Amniotic epithelial cell (primary cell): ENCODE measurements around the gene CAND1.

Experiments used
- DNase-seq: peaks from one replicate; pipeline ENCODE4 v3.0.0-alpha.2; 2010; ENCODE audit warnings: low read depth

CAND1 gene

DNA sequence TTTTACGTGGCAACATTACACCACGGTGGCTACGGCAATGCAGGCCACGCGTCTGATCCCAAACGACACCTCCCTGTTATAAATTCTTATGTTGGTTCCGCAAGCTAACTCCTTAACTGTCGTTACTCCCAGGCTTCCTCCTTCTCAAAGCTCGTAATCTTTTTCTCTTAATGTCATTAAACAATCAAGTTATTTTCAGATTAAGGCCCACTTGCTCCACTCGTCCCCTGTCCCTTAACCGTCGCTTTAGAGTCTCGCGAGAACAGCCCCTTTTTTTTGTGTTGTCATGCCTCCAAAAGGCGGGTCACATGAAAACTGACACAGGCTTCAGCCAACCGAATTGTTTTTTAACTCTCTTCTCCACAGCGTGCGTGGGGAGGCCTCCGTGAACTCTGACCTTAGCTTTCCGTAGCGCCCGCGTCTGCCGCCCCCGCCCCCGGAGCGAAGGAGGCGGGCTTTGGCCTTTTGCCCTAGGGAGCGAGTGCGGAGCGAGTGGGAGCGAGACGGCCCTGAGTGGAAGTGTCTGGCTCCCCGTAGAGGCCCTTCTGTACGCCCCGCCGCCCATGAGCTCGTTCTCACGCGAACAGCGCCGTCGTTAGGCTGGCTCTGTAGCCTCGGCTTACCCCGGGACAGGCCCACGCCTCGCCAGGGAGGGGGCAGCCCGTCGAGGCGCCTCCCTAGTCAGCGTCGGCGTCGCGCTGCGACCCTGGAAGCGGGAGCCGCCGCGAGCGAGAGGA is at the start of gene CAND1:
Gene CAND1 (plus strand): TSS at position 463 of the 737 bp plus-strand sequence. CDS start 360 bp downstream, outside the sequence.
- DNase-seq: peak; percentile 99

DNA sequence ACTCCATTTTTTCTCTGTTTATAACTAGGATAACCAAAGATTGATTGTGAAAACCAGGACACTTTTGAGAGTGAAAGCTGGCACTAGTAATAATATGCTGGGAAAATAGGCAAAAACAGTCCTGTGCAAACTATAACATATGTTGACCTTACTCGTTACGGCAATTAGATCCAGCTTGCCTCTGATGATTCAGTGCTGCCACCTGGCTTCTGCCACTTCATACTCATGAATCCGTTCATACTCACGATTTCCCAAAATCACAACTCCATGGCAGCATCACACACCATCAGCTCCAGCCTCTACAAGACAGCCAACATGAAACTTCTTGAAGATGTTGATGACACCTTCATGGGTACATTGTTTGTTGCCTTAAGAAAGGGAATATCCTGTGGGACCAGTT is 49.1 kb upstream of the CAND1 start:
- peak; percentile 27 for DNase-seq

DNA sequence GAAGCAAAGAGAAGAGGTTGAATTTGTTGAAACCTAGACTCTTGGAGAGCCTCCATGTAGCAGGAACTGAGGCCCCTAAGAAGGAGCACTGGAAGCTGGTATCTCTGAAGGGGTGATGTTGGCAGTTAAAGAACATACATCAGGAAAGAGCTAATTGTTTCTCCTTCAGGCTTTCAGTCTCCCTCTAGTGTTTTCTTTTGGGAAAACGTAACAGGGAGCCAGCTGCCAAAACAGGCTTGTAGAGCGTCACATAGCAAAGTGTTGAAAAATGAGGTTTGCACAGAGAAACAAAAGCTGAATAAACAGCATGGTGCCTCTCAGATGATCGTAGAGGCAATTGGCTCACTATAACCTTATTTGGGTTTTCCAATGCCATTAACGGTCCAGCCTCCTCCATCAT is 46.9 kb upstream of the CAND1 start:
- peak; percentile 24 for DNase-seq

DNA sequence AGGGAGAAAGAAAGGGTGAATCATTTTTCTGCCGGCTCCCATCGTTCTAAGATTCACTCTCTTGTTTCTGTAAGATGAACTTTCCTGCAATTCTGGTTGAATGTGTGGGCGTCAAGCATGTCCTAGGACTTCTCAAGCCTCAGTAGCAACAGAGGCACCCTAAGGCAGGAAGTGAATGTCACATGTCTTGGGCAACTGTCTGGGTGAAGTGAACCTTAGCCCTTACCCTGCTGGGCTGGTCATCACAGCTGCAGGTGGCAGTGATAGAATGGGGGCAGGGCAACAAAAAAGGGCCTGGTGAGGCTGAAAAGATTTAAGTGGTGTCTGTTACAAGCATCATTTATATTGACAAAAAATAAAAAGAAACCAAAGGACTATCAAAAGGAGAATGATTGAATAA is 45.9 kb upstream of the CAND1 start:
- no peak for DNase-seq

DNA sequence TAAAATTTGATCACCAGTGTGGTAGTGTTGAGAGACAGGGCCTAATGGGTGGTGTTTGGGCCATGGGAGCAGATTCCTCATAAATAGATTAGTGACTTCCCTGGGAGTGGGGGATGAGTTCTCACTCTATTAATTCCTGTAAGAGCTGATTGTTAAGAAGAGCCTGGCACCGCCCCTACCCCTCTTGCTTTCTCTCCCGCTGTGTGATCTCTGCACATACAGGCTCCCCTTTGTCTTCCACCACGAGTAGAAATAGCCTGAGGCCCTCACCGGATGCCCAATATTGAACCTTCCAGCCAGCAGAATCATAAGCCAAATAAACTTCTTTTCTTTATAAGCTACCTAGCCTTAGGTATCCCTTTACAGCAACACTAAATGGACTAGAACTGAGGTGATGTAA is 31.9 kb upstream of the CAND1 start:
- no peak for DNase-seq

DNA sequence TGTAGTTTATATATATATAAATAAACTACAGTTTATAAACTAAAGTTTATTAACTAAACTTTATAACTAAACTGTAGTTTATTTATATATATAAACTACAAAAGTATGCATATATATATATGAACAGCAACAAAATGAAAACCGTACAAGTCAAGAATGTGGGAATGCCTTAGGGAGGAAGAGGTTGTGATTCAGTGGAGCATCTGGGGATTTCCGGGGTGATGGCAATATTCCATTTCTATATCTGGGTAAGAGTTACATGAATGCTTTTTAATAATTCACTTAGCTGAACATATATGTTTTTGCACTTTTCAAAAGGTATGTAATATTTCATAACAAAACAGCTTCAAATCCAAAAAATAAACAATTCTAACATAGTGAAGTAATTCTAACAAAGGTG is 30.1 kb upstream of the CAND1 start:
- DNase-seq: no peak

DNA sequence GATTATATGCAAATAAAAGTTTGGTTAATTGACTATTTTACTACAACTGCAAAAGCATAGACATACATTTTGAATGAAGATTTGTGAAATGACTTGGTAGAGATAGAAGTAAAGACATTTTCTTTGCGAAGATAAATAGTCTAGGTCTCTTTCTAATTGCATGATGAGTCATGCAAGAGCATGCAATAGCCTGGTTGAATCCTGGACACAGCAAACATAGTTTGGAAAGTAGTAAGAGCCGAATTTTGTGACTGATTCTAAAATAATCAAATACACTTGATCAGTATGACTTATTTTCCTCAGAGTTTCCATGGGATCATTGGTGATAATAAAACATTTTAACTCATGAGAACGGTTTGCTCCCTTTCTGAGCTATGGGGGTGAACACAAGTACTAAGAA is 27.7 kb upstream of the CAND1 start:
- DNase-seq: peak; percentile 20

DNA sequence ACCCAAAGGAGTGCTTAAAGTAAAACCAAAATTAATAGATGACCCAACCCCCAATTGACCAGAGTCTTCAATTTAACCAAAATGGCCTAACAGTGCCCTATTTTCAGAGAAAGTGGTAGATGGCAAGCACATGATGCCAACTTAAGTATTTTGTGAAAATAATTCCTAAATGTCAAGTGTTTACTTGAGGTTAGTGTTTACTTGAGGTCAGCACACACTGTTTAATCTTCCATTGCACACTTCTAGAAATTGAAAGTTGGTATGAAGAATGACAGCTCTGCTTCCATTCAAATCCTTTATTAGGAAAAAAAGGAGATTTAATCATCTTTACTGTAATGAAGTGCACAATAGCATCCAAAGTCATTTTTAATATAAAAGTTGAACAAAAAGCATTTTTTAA is 25.9 kb upstream of the CAND1 start:
- DNase-seq: no peak

DNA sequence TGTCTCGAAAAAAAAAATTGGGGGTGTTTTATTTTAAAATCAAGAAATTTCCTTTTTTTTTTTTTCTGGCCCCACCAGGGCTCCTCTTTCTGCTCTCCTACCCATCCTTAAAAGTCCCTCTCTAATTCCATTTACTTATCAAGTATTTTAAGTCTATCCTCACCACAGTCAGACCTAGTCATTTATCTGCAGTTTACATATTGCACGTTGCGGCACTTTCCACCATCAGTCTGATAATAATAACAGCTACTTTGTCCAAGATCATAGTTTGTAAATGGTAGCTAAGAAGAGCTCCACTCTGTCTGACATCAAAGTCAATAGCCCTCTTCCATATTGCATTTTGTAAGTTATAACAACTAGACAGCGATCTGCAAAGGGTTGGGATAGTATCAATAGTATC is 23.6 kb upstream of the CAND1 start:
- DNase-seq: no peak

DNA sequence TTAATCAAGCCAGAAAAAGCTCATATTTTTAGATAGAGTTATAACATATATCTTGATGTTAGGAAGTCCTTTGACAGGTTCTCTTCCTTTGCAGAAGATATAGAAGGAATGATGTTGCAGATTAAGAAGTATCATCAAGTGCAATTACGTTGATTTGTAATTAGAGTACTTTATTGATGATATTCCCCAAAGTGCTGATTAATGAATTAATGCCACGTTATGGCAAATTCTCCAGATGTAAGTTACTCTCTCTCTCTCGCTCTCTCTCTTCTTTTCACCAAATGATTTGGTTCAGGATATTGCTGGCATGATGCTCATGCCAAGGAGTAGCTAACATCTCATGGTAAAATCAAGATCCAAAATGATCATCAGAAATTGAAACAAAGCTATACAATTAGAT is 18.1 kb upstream of the CAND1 start:
- DNase-seq: no peak

DNA sequence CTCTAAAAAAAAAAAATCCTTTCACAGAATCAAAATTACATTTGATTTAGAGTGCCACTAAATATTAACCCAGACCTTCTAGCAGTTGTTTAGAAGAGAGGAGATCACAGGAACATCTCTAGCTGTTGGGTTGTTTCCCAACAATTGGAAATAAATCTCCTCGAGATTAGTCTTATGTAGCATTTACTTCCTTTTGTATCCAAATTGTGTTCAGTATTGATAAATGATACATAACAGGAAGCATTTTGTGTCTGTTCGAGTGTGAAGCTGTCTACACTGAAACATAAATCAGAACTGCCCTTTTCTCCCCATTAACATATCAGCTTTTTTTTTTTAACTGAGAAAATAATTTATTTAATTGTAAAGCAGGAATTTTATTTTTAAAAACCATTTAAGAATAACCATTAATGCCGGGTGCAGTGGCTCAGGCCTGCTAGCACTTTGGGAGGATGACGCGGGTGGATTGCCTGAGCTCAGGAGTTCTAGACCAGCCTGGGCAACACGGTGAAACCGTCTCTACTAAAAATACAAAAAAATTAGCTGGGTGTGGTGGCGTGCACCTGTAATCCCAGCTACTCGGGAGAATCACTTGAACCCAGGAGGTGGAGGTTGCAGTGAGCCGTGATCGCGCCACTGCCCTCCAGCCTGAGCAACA is 14.7 kb upstream of the CAND1 start:
- DNase-seq: no peak

DNA sequence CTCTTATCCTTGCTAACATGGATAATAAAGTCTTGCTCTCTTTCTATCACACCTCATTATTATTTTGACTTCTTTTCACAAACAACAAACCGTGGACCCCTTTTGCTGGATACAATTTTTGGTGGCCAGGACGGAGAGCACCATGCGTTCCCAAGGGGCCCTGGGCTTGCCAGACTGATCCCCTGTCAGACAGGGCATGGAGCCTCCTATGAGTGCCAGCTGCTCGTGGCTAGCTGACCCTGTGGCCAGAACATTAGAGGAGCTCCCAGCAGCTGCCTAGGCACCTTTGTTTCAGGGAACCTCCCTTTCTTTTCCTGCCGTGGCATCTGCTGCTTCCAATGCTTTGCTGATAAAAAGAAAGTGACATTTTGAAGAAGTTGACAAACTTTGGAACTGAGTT is 12.5 kb upstream of the CAND1 start:
- no peak for DNase-seq

DNA sequence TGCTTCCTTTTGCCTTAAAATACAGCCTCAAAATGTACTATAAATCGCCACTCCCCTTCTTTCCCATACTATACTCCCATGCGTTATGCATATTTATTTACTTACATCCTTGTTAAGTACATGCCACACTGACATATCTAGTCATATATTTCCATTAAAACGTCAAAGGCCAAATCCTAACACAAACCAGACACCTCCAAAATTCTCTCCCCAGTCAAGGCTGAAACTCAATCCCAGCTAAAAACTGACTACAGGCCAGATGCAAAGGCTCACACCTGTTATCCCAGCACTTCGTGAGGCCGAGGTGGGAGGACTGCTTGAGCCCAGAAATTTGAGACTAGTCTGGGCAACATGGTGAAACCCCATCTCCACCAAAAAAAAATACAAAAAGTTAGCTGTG is 5.7 kb upstream of the CAND1 start:
- DNase-seq: no peak

DNA sequence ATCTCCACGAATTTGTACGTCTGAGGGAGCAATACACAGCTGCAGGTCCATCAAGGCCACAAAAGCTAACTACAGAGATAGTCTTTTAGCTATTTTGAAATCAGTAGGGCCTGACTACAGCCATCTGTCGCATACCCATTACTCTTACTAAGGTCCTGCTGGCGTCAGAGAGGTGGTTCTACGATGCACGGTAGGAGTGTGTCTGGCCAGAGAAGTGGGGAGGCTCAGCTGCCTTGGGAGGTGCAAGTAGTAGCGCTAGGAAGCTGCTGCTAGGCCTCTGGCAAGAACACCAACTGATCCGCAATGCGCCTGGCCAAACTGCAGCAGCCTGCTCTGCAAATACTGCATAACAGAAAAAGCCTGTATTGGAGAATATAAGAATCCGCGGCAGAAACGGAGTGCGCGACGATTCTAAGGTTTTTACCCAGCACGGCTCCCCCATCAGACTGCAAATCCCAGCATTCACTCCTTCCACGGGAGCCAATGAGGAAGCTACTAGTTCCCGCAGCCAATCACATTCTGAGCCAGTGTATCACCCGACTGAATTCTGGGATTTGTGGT is 743 bp upstream of the CAND1 start:
- peak; percentile 99 for DNase-seq

DNA sequence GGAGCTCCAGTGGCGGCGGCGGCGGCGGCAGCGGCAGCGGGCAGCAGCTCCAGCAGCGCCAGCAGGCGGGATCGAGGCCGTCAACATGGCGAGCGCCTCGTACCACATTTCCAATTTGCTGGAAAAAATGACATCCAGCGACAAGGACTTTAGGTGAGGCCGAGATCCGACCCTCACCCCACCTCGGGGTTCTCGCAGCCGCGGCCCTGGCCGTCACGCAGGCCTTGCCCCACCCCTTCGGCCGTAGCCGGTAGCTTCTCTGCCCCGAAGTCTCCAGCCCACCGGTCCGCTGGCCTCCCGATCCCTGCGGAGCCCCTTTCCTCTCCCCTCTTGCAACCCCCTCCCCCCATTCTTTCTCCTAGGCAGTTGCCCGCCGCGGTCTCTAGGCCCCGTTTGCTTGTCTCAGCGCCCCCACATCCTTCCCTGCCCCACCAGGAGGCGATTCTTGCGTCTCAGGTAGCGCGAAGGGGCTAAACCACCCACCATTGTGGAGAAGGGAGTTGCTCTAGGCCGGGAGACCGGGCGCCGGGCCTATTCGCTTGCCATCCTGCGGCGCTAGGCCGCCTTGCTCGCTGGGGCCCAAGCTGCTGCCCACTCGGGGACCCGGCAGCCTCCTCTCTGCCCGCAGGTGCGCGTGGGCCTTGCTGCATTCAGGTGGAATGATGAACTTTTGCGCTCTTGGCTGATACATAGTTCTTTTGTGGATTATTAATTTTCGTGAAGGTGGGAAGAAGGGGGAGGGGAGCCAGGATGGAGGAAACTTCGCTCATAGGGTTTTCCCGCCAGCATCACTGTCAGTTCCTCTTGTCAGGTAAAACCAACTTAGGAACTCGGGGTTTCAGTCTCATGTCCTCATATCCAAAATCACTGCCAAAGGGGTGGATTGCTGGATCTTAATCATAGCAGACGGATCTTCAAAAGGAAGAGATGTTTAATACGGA is 745 bp downstream of the CAND1 start:
- DNase-seq: peak; percentile 22

DNA sequence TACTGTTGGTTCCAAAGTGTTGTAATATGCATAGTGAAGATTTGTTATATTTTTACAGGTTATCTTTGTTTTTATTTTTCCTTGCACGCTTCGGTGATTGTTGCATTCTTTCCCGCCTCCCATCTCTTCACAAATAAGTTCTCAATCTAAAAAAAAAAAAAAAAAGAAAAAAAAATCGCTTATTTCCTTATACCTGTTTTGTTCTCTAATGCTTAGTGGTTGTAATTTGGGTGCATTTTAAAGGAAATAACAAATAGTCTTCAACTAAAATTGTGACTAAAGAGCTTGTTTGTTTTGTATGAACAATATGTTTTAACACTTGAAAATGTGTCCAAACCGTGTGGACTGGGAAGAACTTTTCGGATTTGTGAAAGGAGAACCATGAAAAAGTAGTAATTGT is 1.5 kb downstream of the CAND1 start:
- DNase-seq: no peak

DNA sequence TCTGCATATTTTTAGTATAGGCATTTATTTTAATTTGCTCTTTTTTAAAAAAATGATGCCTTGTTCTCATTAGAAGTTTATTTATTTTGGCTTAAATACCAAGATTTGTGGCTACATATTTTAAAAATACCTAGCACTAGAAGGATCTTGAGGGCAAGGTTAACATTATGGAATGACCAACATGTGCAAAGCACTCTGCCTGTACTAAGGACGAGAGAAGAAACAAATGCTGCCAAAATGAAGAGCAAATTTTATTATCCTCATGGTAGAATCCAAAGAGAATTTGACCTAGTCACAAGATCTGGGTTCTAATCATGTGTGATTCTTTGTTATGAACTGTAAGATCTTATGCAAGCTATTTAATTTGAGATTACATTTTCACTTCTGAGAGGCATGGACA is 2.8 kb downstream of the CAND1 start:
- DNase-seq: no peak

DNA sequence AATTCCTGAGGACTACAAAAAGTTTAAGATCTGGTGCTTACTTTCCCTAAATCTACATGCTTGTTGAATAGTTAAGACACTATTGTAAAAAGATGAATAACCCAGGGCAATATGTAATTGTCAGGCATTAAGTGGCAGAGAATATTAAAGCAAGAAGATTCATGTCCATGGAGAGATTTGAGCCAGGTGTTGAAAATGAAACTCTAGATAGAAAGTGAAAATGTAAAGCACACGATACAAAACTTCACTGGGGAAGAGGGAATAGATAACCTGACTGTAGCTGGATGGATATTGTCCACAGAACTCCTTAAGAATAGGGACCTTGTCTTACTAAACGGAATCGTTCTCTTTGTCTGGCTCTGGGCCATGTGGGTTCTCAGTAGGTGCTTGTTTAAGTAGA is 5.0 kb downstream of the CAND1 start:
- DNase-seq: no peak

DNA sequence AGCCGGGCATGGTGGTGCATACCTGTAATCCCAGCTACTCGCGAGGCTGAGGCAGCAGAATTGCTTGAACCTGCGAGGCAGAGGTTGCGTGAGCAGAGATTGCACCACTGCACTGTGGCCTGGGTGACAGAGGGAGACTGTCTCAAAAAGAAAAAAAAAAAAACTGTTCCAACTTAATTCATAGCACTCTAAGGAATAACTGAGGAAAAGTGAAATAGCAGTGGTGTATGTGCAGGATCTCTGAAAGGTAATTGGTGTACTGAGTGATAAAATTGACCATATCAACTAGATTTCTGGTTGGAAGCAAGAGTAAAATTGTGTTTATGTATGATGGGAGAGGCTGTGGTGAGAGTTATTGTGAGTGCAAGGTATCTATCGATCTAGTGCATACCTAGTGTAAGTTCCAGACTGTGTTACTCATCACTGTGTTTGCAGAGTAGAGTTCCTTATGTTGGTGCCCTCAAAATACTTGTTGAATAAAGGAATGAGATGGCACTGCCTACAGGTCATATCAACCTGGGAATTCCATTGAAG is 6.3 kb downstream of the CAND1 start:
- no peak for DNase-seq

DNA sequence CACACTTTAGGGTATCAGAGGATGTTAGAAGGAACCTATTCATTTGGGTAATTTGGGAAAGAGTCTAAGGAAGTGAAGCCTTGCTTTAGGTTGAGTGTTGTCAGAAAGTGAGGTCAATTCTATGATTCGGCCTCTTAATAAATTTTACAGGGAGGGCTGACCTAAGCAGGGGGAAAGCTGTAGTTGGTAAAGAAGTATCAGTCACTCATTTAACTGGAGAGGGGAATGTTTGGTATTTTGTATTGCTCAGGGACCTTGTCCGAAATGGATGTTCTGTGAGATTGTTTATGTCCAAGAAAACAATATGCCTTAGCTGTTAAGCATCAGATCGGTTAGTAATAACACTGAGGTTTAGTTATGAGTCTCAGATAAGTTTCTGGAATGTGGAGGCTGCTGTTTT is 7.3 kb downstream of the CAND1 start:
- peak; percentile 76 for DNase-seq

DNA sequence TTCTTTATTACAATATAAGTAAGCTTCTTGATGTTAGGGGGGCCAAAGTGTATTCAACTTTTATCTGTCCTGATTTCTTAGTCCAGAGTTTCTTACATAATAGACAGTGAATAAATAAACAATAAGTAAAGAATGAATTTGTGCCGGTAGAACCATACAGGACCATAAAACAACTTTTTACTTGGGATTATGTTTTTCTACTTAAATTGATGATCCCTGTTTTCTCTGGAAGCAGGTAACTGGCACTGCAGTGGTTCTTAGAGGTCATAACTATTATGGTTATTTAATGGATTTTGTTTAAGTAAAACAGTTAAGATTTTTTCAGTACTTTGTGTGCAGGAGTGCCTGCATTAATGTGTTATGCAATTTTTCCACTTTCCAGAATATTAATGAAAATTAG is 10.5 kb downstream of the CAND1 start:
- DNase-seq: no peak

DNA sequence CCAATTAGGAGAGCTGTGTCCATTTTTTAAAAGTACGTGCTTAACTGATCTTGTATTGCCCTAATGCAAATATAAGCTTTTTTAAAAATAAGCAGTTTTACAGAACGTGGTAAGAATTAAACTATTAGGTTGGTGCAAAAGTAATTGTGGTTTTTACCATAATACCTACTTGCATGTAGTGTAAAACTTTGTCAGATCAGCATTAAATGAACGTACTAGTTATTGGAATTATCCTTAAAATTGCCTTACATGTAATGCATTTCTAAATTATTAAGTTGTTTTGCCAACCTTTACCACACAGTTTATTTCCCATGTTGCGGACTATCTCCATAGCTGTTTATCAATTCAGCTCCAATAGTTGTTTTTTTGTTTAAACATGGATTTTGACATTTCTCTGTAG is 10.9 kb downstream of the CAND1 start:
- DNase-seq: no peak
